GM12872 (cell line): ENCODE data around the gene SF3B6.

Source experiments
- TF ChIP-seq, protein P1 (sequence below): IDR thresholded peaks from 3 replicates; pipeline ENCODE4 v1.5.1; 2011; ENCODE audit warnings: low read depth, mild to moderate bottlenecking, low read length, moderate library complexity; ENCODE audit not compliant: insufficient read depth

The SF3B6 gene

GRCh38 chr2:24117902-24118301 is 41.8 kb upstream of the SF3B6 start:
- TF ChIP-seq, protein P1, sequence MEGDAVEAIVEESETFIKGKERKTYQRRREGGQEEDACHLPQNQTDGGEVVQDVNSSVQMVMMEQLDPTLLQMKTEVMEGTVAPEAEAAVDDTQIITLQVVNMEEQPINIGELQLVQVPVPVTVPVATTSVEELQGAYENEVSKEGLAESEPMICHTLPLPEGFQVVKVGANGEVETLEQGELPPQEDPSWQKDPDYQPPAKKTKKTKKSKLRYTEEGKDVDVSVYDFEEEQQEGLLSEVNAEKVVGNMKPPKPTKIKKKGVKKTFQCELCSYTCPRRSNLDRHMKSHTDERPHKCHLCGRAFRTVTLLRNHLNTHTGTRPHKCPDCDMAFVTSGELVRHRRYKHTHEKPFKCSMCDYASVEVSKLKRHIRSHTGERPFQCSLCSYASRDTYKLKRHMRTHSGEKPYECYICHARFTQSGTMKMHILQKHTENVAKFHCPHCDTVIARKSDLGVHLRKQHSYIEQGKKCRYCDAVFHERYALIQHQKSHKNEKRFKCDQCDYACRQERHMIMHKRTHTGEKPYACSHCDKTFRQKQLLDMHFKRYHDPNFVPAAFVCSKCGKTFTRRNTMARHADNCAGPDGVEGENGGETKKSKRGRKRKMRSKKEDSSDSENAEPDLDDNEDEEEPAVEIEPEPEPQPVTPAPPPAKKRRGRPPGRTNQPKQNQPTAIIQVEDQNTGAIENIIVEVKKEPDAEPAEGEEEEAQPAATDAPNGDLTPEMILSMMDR: no peak

- TF ChIP-seq, protein P1: no peak
Observed at GRCh38 chr2:24115057-24115456, 38.9 kb upstream of the SF3B6 start.

GRCh38 chr2:24111407-24111901 is 35.3 kb upstream of the SF3B6 start:
- TF ChIP-seq, protein P1: no peak

GRCh38 chr2:24110660-24111303 is 34.7 kb upstream of the SF3B6 start:
- TF ChIP-seq, protein P1: no peak

GRCh38 chr2:24107336-24107735 is 31.2 kb upstream of the SF3B6 start:
- TF ChIP-seq, protein P1: no peak

DNA sequence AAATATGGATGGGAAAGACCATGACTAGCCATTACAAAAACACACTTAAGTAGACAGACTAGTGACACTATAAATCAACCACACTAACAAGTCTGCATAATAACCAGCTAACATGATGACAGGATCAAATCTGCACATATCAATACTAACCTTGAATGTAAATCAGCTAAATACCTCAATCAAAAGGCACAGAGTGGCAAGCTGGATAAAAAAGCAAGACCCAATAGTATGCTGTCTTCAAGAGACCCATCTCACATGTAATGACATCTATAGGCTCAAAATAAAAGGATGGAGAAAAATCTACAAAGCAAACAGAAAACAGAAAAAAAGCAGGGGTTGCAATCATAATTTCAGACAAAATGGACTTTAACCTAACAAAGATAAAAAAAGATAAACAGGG is 30.7 kb upstream of the SF3B6 start:
- TF ChIP-seq, protein P1: no peak

DNA sequence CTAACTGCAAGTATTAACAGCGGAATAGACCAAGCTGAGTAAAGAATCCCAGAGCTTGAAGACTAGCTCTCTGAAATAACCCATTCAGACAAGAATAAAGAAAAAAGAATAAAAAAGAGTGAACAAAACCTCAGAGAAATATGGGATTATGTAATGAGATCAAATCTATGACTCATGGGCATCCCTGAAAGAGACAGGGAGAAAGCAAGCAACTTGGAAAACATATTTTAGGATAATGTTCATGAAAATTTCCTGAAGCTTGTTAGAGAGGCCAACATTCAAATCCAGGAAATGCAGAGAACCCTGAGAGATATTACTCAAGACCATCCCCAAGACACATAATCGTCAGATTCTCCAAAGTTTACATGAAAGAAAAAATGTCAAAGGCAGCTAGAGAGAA is 29.7 kb upstream of the SF3B6 start:
- TF ChIP-seq, protein P1: no peak
